ENCODE results near the gene LRMDA. TPM values are rescaled to one million over a fixed set of nuclear protein-coding genes. Genes with fewer than 3 reads are reported as not detected.

The LRMDA gene
- 10 to 100 TPM in 2 of 3 donors, 1 to 10 TPM in 1; 9.4 to 14.9 (median 10.3) TPM for total RNA-seq
- long read RNA-seq, donor 1, partial matches to known transcripts, result 0 of 3 reads
- long read RNA-seq, donor 1, other reads (novel, unspliced or antisense), result 3 of 3 reads
- long read RNA-seq, donor 2, partial matches to known transcripts, result 1 of 1 reads
- long read RNA-seq, donor 2, other reads (novel, unspliced or antisense), result 0 of 1 reads

DNA sequence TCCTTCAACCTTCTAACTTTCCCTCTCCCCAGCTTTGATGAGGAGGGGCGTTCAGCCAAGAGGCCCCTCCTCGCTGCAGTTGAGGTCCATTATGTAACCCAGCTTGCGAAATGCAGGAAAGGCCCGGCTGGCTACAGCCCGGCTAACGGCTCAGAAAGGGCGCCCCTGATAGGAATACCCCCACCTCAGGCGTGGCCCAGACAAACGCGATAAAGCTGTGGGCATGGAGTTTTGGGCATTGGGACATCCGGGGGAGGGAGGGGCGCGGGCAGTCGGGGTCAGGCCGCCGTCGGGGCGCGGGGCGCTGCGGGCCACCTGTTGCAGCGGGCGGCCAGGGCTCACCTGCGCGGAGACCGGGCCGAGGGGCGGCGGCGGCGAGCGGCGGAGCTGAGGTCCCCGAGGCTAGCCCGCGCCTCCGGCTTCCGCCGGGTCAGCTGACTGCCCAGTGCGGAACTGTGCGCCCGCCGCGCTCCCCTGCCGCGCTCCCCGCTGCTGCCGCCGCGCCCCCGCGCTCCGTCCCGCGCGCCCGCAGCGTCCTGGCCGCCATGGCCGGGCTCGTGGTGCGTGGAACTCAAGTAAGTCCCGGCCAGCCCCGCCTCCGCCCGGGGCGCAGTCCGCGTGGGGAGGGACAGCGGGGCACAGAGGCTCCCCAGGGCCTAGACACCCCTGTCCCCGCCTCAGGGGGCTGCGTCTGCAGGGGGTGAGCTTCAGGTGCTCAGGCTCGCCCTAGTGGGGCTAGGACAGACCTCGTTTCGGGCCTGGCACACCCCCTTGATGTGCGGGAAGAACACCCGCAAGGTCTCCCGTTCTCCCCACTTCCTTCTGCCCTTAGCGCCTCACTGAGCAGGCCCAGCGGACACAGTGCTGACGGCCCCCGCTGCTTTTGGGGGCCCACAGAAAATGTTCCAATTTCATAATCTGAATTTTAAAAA is at the start of gene LRMDA:
TSS of gene LRMDA (plus strand) at position 445 of the 932 bp plus-strand sequence.
- H3K4me1 ChIP-seq (ENCODE audit: low read depth), result peaks cover 10% of the 10 kb centered on the region
- intact Hi-C loops (cut with DNase I, micrococcal nuclease), result no loop called here
- peak; percentile 80 for ATAC-seq

DNA sequence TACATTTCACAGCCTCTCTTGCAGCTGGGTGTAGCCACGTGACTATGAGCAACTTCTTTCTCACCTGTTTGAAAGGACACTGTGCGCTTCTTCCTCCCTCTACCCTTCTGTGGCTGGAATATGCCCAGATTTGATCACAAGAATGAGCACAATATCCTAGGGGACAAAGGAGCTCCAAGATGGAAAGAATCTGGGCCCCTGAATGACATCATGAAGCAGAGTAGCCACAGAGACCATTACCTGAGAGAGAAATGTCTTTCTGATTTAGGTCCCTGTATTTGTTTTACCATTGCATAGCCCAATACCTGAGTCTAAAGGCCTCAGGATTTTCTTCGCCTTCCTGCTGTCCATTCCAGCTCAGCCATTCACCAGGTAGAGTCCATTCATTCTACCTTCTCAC is 45.3 kb upstream of the LRMDA start:
- intact Hi-C loops (cut with DNase I, micrococcal nuclease), result no loop called here
- TF ChIP-seq CTCF (IDR thresholded peaks at IDR 0.05), result no peak
- ATAC-seq, result no peak
- H3K36me3 ChIP-seq (ENCODE audit: low read depth), result no peaks in the 10 kb centered on the region
- no peak overlapping the region for H3K4me3 ChIP-seq
- no peaks in the 10 kb centered on the region for H3K4me1 ChIP-seq (ENCODE audit: low read depth)
- H3K9me3 ChIP-seq, result no peaks in the 10 kb centered on the region
- no peak for DNase-seq

More for the DNA sequence above, at the start of gene LRMDA:
- Histone ChIP-seq H3K4me3 (peak within 1 kb of the TSS; percentile 17), H3K9me3 (no peaks in the 10 kb centered on the region), H3K36me3 (ENCODE audit: low read depth) (no peaks in the 10 kb centered on the region)
- peak; percentile 51 to 66 (median 65) for DNase-seq
- no peak for TF ChIP-seq CTCF (IDR thresholded peaks at IDR 0.05)

DNA sequence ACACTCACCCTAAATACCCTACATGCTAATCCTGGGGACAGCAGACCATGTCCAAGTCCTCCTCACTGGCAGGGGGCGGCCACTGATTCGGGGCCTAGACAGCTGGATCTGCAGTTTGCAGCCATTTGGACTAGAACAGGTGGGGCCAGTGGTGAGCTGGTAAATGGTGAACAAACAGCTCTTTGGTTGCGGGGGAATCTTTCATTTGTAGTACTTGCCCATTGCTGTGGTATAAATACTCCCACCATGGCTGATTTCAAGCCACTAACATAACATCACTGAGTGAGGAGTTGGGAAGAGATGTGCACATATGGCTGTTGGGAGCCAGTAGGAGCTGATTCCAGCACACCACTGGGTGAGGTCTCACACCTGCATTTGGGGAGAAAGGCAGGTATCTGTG is 43.3 kb upstream of the LRMDA start:
- no peaks in the 10 kb centered on the region for H3K9me3 ChIP-seq
- DNase-seq (no peak), ATAC-seq (no peak)
- TF ChIP-seq CTCF (IDR thresholded peaks at IDR 0.05), result no peak
- intact Hi-C loops (cut with DNase I, micrococcal nuclease), result no loop called here
- H3K4me3 ChIP-seq, result no peak overlapping the region
- no peaks in the 10 kb centered on the region for H3K36me3 ChIP-seq (ENCODE audit: low read depth)
- H3K4me1 ChIP-seq (ENCODE audit: low read depth), result no peaks in the 10 kb centered on the region

DNA sequence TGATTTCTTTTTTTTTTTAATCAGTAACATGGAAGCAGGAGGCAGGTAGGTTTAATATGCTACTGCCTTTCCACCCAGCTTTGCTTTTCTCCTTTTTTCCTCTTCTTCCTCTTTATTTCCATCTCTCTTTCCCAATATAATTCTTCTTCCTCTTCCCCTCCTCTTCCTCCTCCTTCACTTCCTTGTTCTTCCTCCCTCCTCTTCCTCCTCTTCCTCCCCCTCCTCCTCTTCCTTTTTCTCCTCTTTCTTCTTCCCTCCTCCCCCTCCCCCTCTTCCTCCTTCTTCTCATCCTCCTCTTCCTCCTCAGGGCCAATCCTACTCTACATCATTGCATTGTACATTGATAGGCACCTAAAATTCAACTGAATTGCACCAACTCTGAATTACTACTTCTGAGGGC is 41.2 kb upstream of the LRMDA start:
- peaks cover 1% of the 10 kb centered on the region for H3K4me1 ChIP-seq (ENCODE audit: low read depth)
- TF ChIP-seq CTCF (IDR thresholded peaks at IDR 0.05), result no peak
- intact Hi-C loops (cut with DNase I, micrococcal nuclease), result loop anchor here (10.0 kb wide), 2 partner anchors 525 to 645 kb away; no protein-coding TSS in a partner anchor

DNA sequence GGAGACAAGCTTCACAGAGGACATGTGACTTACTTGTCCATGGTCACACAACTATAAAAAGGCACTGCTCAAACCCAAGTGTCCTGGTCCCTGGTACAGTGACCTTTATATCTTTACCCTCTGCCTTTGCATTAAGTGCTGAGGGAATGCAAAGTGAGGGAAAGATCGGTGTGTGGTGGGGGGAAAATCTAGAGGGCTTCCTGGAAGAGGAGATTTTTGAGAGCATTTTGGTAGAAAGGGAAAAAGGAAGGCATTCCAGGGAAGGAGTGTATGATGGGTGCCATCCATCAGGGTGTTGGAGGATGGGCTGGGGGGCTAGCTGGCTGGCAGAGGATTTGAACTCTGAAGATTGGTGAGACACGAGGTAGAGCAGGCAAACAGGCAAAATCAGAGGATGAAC is 39.2 kb upstream of the LRMDA start:
- intact Hi-C loops (cut with DNase I, micrococcal nuclease), result loop anchor here (10.0 kb wide), 2 partner anchors 523 to 643 kb away; no protein-coding TSS in a partner anchor
- Histone ChIP-seq H3K36me3 (ENCODE audit: low read depth) (no peaks in the 10 kb centered on the region), H3K4me3 (no peak overlapping the region), H3K9me3 (no peaks in the 10 kb centered on the region), H3K4me1 (ENCODE audit: low read depth) (peaks cover 3% of the 10 kb centered on the region)
- TF ChIP-seq CTCF (IDR thresholded peaks at IDR 0.05), result no peak
- no peak for ATAC-seq
- no peak for DNase-seq

More for the DNA sequence above, 41.2 kb upstream of the LRMDA start:
- no peaks in the 10 kb centered on the region for H3K9me3 ChIP-seq
- H3K4me3 ChIP-seq, result no peak overlapping the region
- no peak for DNase-seq
- no peak for ATAC-seq
- H3K36me3 ChIP-seq (ENCODE audit: low read depth), result no peaks in the 10 kb centered on the region

All from mucosa of descending colon (tissue), 3 donors.